Caki2 (cell line): ENCODE measurements around the gene CFAP46. TPM values are rescaled to one million over a fixed set of nuclear protein-coding genes. Genes with fewer than 3 reads are reported as not detected.
"Not testable (repeated sequence)": the region's sequence is repeated elsewhere in the genome, so short reads cannot be mapped to it uniquely, and the experiment has no call there.

ENCODE experiments used
- DNase-seq: peaks from one replicate; pipeline ENCODE4 v3.0.0-alpha.2; 2015; ENCODE audit warnings: low read depth
- in situ Hi-C: cut with HindIII; loops from 2 replicates; pipeline ENCODE4 v1.10.0; 2016; ENCODE audit warnings: low sequenced_read_pairs, low pct_unique_long_range_greater_than_20kb, mixed read lengths
- total RNA-seq: library from RNA; depleted of rRNA; stranded (reverse); fragments of >200 nt; shearing (Covaris generic); gene quantifications from 2 replicates; pipeline ENCODE4 v1.2.3, GENCODE V29; 2014; ENCODE audit warnings: low replicate concordance

Gene CFAP46
- total RNA-seq, 1 experiment from 2014 or later, result not detected

- no peak for DNase-seq
- in situ Hi-C loops, result no loop called here
Measured at GRCh38 chr10:132898391-132899053, 43.8 kb downstream of the CFAP46 start.

- in situ Hi-C loops, result no loop called here
Measured at GRCh38 chr10:132897516-132898381, 44.6 kb downstream of the CFAP46 start.

GRCh38 chr10:132893786-132894185, 48.6 kb downstream of the CFAP46 start:
- DNase-seq, in situ Hi-C loops: not testable (repeated sequence)

More at GRCh38 chr10:132897516-132898381, 44.6 kb downstream of the CFAP46 start:
- no peak for DNase-seq

GRCh38 chr10:132893090-132893489, 49.3 kb downstream of the CFAP46 start:
- in situ Hi-C loops, result no loop called here
- no peak for DNase-seq

GRCh38 chr10:132892004-132892403, 50.4 kb downstream of the CFAP46 start:
- in situ Hi-C loops, result no loop called here

GRCh38 chr10:132891368-132891767, 51.0 kb downstream of the CFAP46 start:
- no peak for DNase-seq
- in situ Hi-C loops, result no loop called here

More at GRCh38 chr10:132892004-132892403, 50.4 kb downstream of the CFAP46 start:
- DNase-seq, result no peak

- DNase-seq, result no peak
- in situ Hi-C loops, result no loop called here
Measured at GRCh38 chr10:132890301-132890700, 52.1 kb downstream of the CFAP46 start.

GRCh38 chr10:132889556-132889955, 52.8 kb downstream of the CFAP46 start:
- in situ Hi-C loops, result no loop called here
- no peak for DNase-seq

GRCh38 chr10:132888898-132889490, 53.4 kb downstream of the CFAP46 start:
- DNase-seq, result peak; percentile 51
- in situ Hi-C loops, result no loop called here

- DNase-seq, in situ Hi-C loops: not testable (repeated sequence)
Measured at GRCh38 chr10:132888446-132888845, 53.9 kb downstream of the CFAP46 start.

GRCh38 chr10:132886211-132887099, 55.9 kb downstream of the CFAP46 start:
- no peak for DNase-seq
- in situ Hi-C loops, result no loop called here

- no peak for DNase-seq
- in situ Hi-C loops, result no loop called here
Measured at GRCh38 chr10:132885451-132886210, 56.7 kb downstream of the CFAP46 start.

- in situ Hi-C loops, result no loop called here
- DNase-seq, result no peak
Measured at GRCh38 chr10:132884691-132885271, 57.6 kb downstream of the CFAP46 start.

- in situ Hi-C loops, result no loop called here
- no peak for DNase-seq
Measured at GRCh38 chr10:132884041-132884440, 58.3 kb downstream of the CFAP46 start.

GRCh38 chr10:132883391-132883881, 58.9 kb downstream of the CFAP46 start:
- in situ Hi-C loops, result no loop called here

GRCh38 chr10:132882069-132882951, 60.1 kb downstream of the CFAP46 start:
- in situ Hi-C loops, result no loop called here
- DNase-seq, result no peak

More at GRCh38 chr10:132883391-132883881, 58.9 kb downstream of the CFAP46 start:
- DNase-seq, result no peak
